HG02798 (cell line): ENCODE data around the gene SORCS3.

Source experiments
- ATAC-seq: cut with Tn5 transposase; IDR thresholded peaks from one replicate; pipeline ENCODE4 v1.9.1; 2021; ENCODE audit warnings: mild to moderate bottlenecking; ENCODE audit not compliant: unreplicated experiment, poor library complexity

The SORCS3 gene

DNA sequence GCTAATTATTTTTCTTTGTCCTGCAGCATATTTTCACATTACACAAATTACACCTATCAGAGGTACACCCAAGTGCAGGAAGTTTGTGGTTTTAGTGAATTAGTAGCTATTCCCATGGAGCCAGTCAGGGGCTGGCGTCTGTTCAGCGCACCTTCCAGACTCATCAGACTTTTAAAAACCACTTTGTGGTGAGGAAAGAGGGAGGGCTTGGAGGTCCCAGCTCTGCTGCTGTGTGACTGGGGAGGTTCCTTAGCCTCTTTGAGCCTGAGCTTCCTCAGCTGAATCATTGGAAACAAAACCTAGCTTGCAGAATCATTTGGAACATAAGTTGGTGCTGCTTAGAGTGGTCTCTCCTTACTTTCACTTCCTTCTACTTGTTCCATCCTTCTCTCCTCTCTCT is 175.4 kb downstream of the SORCS3 start:
- ATAC-seq, result no peak

DNA sequence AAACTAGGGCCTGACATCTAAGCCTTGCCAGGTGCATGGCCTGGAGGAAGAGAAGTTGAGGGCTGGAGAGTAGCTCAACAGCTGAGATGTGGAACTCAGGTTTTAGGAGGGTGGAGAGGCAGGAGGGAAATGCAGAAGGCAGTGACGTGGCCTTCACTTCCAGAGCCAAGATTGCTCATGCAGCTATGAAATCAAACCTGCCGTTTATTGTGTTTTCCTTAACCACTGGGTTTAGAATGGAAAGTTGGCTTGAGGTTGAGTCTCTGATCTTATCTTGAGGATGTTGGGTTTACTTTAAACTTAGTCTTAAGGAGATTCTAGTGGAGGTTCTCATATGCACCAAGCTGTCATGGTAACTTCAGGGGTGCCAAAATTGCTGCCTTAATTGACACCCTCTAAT is 178.6 kb downstream of the SORCS3 start:
- peak; percentile 37 for ATAC-seq

DNA sequence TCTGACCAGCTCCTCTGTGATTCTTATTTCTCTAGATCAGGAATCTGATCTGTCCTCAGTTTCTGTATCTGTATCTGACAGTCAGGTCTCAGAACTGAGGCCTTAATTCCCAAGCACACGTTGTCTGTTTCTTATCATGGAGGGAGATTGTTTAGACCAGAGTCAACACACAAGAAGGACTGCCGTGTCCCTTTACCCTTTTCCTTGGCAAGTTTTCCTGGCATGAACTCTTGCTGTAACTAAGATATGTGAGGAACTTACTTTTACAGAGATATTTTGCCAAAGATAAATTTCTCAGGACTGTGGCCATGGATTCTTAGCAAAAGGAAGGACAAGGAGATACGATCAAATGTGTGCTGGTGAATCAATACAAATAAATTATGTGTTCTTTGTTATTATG is 181.0 kb downstream of the SORCS3 start:
- ATAC-seq, result no peak

DNA sequence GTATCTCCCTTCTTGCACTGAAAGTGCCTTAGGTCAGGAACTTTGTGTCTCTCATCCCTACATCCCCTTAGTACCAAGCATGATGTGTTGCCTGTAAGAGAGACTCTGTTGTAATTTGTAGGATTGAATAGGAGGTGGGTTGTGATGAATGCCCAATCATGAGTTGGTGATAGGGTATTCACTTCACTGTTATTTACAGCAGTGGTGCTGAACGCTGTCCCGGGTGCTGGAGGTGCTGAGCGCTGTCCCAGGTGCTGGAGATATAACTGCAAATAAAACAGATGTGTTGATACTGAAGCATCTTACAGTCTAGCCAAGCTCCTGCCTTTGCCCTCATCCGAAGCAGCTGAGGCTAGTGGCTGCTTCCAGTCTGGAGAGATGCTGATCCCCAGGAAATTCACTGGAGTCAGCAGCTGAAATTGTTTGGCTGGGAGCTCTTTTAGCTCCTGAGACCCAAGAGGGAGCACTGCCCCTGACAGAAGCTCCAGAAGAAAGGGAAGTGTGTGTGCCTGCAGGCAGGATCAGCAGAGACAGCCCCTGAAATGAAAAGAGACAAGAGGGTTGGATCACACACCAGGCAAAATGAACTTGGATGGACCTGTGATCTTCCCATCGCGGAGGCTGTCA is 183.4 kb downstream of the SORCS3 start:
- peak; percentile 36 for ATAC-seq

DNA sequence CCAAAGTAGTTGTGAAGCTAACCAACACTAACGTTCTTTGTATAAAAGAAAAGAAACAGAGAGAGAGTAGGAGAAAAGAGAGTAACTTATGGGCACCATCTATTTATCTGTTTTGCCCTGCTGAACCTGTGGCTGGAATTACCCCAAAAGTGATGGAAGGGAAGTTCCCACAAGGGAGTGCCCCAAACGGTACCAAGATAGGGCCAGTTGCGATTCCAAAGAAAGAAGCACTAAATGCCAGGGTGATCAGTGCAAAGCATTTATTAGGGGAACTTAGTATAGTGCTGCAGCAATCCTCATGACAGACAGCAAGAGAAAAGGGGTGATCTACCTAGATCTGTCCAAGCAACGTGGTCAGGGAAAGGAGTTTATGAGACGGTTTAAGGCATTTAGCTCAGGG is 190.2 kb downstream of the SORCS3 start:
- no peak for ATAC-seq

DNA sequence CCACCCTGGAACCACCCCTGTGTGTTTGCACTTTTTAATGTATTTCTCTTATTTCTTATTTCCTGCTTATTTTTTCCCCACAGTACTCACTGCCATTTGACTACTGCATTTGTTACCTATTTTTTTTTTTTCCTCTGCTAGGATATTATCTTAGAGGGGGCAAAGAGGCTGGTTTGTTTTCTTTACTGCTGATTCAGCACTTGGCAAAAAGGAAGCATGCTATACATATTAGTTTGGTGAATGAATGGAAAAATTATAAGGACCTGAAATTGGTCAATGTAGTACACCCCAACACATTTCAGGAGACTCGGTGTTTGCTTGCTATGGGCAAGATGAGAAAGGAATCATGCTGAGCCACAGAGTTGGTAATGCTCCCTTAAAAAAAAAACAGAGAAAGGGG is 193.5 kb downstream of the SORCS3 start:
- ATAC-seq, result no peak

DNA sequence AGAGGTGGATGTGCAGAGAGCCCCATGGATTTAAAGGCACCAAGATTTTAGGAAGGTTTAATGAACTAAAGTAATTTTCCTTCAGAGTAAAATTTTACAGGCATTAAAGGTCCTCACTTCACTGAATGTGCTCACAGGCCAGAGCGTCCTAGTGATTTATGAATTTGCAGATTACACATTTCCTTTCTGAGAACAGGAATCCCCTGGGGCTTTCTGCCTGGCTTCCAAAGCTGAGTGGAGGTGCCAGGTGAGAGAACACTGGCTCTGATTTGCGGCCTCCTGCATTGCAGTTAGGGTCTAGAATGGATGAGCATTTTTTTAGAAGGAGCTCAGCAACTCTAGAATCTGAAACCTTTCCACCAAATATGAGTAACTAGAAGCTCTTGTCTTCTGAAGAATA is 194.3 kb downstream of the SORCS3 start:
- peak; percentile 47 for ATAC-seq

DNA sequence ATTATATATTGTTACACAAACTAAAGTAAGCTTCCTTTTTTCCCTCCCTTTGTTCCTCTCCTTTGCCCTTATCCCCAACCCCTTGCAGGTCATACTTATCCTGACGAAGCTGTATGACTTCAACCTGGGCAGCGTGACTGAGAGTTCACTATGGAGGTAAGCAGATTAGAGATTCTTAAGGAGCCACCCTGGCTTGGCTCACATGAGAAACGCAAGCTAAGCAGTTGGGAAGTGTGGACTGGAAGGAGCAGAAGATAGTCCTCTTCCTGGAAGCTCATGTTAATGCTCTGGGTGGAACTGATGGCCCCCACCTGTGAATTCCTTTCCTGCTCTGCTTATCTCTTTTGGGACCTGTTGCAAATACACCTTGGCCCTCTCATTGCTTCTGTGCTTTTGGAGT is 201.6 kb downstream of the SORCS3 start:
- no peak for ATAC-seq

DNA sequence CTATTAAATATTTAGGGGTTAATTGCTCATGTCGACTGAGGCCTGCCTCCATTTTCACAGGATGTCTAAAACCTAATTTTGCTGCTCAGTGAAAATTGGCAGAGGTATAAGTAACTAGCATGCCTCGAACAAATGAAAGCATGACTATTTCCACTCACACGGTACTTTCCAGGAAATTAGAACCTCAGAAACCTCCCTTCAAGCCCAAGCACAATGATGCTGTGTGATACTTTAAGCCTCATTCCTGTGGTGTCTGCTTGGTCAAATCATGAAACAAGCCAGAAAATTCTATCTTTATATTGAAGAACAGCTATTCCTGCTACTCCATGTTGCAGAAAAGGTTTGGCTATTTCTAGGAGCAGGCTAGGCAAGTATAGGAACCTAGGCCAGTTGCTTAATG is 203.0 kb downstream of the SORCS3 start:
- peak; percentile 76 for ATAC-seq

DNA sequence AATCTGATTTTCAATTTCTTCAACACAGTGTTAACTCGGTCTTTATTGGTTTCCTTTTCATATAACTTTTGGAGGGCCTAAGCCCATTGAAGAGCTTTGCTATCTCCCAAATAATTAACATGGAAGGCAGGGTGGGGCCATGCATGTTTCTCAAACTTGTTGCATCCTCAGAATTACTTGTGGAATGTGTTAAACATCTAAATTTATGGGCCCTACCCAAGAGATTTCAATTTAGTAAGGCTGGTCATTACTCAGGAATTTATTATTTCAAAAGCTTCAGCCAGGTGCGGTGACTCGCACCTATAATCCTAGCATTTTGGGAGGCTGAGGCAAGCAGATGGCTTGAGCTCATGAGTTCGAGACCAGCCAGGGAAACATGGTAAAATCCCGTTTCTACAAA is 208.9 kb downstream of the SORCS3 start:
- ATAC-seq, result no peak

DNA sequence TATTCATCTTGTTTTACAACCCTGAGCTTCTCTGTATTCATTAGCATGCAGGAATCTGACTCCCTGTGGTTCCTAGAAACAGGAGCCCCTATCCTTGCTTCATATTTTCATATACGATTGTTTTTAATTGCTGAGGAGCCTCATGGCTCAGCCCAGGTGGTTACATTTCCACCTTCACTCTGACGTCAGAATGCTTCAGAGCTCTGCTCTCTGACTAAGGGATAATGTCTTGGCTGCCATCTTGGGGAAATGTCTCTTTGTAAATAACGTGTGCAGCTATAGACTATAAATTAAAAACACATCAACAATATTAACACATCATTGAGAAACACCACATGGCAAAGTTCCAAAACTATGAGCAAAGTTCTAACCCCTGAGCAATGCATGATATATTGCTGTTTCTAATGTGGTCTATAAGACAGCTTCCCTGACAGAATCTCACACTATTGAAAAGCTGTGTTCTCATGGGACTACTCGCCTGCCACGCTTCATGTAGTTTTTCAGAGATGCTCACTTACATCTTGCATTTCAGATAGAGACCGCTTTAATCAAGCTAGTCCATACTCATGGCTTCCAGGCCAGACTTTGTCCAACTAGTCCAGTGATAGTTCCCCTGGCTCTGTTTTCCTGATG is 227.0 kb downstream of the SORCS3 start:
- no peak for ATAC-seq

DNA sequence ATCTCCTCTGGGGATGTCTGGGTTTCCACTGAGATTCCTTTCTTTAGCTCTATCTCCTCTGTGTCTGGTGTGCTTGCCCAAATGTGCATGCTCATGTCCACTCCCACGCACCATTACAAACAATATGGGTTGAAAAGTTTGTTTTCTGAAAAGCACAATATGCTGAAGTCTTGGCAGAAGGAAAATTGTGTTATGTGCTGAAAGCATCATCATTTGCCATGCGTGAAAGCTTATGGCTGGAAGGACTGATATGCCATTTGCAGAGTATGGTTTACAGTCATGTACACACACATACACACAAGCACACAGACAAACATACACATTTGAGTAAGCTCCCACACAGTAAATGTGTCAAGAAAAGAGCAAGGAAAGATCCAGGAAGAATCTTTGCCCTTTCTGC is 231.6 kb downstream of the SORCS3 start:
- ATAC-seq, result no peak

DNA sequence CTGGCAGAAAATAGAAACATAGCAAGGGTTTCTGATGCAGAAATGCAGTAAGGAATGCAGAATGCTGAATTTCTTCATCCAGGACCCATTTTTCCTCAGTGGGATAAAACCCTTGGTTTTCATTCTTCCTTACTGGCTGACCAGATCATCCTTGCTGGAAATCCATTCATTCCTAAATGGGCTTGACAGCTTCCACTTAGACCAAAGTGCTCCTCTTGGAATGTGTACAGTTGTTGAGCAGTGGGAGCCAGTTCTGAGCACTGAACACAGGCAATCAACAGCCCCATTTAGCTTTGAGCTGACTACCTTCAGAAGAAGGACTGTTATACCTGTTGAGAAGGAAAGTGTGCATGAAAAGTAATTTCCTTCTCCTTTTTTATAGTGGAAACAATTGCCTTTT is 232.1 kb downstream of the SORCS3 start:
- no peak for ATAC-seq

DNA sequence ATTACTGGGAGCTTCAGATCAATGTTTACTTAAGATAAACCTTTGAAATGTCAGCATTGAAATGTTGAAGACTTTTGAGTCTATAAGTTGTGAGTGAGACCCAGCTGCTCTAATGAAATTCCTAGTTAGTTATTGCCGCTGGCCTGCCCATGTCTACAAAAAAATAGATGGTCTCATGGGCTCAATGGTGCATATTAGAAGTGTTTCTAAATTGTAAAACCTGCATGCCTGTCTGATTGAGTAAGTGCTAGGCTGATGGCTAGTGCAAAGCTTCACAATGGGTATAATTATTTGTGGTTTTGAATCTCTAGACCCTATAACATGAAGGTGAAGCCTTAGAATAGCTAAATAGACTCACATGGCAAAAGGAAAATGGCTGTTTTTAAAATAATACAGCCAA is 234.5 kb downstream of the SORCS3 start:
- ATAC-seq, result no peak

DNA sequence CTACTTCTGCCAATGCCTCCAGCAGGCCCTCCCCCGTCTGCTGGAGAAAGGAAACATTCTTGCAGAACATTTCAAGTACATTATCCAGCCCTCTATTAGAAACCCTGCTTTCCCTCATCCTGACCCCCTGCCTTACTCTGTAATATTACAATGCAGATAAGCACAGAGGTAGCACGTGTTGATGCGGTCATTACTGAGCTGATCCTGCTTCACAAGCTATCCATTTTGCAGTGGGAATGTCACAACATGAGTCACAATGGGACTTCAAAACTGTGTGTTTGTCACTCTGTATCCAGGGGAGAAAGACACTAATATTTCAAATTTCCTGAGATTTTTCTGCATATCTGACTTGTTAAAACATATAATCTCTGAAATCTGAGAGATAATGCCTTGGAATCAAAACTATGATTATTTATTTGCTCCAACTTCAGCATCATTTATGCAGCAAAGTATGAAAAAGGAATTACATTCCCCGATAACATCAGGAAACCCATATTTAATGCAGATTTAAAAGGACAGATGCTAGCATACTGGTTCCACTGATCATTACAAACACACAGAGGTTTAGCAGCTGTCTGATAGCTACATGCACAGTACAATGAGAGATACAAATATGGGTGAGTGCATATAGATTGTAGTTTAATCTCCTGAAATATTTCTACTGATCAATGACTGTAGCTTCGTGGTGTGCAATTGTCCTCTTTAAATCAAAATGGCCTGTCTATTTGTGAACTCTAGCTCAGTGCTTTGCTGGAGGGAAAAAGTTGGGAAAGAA is 239.7 kb downstream of the SORCS3 start:
- no peak for ATAC-seq

DNA sequence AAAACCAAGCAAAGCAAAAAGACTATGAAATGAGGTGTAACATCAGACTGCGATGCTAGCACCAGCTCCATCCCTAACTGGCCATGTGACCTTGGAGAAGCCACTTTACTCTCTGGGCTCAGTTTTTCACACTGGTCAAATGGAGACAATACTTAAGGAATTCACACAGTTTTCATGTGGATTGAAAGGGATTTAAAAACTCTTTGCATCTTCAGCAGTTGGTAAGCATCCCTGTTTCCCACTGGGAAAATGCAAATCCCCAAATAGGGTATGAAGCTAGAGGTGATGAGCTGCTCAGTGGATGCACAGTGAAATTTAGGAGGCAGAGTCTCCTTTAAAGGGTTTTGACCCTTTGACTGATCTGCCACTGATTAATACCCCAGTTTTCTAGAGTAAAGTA is 240.7 kb downstream of the SORCS3 start:
- no peak for ATAC-seq

DNA sequence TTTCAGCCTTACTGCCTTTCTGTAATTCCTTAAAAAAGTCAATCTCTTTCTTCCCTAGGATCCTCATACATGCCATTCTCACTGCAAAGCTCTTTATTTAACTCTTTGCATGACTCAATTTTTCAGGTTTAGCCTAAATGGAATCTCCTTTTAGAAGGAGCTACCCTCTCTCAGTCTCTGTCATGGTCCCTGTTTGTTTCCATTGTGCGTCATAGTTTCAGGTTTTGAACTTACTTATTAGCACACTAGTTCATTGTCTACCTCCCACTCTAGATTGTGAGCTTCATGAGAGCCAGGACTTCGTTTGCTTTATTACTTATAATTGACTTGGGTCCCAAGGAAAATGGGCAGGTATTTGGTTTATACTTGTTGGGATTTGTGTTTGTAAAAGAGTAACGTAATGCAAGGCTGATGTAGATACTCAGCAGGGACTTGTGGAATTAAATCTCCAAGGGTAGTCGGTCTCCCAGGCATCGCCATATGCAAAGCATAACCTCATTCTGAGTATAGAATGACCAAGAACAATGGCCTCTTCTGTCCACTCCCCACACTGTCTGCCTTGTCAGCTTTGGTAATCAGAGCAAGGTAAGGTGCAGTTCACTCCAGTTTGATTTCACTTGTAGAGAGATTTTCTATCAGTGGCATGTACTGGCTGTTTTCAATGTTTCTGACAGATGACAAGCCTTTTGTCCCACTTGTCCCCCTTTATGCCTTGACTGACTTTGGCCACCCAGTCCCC is 252.0 kb downstream of the SORCS3 start:
- peak; percentile 62 for ATAC-seq

DNA sequence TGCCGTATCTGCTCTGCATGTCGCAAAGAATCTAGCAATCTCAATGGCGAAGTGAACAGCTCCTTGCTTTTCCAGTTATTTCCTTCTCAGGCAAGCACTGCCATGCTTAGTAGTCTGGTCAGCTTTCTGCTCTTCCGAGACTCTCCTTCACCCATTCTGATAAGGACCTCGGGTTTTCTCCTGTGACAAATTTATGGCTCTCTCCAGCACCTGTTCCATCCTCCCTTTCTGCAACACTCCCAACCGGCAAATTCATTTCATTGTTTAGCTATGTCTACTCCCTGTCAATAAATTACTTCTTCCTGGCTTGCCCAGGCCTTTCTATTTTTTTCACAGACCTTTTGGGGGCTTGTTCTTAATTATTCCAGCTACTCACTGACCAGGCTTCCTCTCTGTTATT is 252.6 kb downstream of the SORCS3 start:
- ATAC-seq, result no peak

DNA sequence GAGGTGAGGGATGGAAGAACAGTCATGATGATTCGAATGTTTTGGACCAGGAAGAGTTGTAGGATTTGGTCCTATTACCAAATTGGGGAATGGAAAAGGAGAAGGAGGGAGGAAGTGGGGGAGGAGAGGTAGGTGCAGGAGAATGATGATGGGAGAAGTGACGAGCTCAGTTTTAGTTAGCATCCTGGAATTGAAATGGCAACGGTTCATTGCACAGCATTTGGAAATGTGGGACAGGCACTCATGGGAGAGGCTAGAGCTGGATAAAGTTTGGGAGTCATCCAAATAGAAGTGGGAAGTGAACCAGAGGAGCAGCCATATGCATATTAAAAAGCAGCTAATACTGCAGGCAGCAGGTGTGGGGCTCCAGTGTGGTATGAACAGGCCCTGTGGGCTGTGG is 253.6 kb downstream of the SORCS3 start:
- no peak for ATAC-seq

DNA sequence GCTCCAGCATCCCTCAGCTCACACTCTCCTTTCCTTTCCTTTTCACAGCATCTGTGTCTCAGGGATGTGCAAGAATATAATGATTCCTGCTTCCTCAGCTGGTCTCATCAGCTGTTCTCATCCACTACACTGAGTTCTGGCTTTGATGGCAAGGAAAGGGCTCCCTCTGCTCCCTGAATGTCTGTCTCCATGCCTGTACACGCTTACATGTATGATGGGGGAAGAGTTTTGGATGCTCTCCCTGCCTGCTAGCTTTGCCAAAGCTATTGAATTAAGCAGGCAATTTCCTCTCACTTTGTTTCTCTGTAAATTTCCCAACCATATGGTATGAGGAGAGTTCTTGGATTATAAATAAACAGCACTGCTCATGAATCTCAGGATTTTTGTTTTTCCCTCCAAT is 254.5 kb downstream of the SORCS3 start:
- ATAC-seq, result no peak

DNA sequence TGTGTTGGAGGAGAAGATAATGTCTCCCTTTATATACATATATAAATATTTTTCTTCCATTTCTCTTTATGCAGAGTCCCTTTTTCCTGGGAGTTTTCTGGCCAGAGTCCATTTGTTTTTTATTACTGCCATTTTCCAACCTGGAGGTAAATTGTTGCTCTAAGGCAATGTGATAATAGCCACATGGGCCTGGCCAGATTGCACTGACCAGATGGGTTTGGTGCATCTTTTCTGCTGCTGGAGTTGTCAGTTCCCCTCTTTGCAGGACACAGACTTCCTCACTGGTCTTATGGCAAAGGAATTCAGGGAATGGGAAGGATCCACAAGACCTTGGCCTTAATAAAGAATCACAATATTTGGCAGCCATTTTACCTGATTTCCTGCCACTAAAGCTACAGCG is 254.9 kb downstream of the SORCS3 start:
- no peak for ATAC-seq
